Stomach (tissue), 9 donors: ENCODE data around the gene PTGDR. TPM values are rescaled to one million over a fixed set of nuclear protein-coding genes. Genes with fewer than 3 reads are reported as not detected.

Source experiments
- DNase-seq, 2 donors: peaks; one replicate each; pipeline versions ENCODE4 v3.0.0 to v3.0.0-alpha.2; 2013 to 2019
- H3K27ac ChIP-seq, 5 donors: fragments of 200-600 bp in 4 of 5; sonication (generic) in 4 of 5; one replicate each; pipeline ENCODE4 v1.5.1; 2013 to 2019; ENCODE audit warnings: mild to moderate bottlenecking in 1 of 5, moderate library complexity in 1 of 5
- H3K27me3 ChIP-seq, 3 donors: fragments of 200-600 bp; sonication (generic); one replicate each; pipeline ENCODE4 v1.5.1; 2017 to 2019; ENCODE audit warnings: mixed run types in 1 of 3
- H3K36me3 ChIP-seq, 4 donors: fragments of 200-600 bp; sonication (generic); 1 replicate in 3 of 4; 2 replicates in 1 of 4; pipeline ENCODE4 v1.5.1; 2016 to 2019
- H3K4me1 ChIP-seq, 4 donors: fragments of 200-600 bp; sonication (generic); one replicate each; pipeline ENCODE4 v1.5.1; 2016 to 2019
- H3K4me3 ChIP-seq, 4 donors: fragments of 200-600 bp; sonication (generic) in 3 of 4; one replicate each; pipeline ENCODE4 v1.5.1; 2016 to 2019; ENCODE audit warnings: mild to moderate bottlenecking in 1 of 4
- H3K9me3 ChIP-seq, 4 donors: fragments of 200-600 bp; sonication (generic); one replicate each; pipeline ENCODE4 v1.5.1; 2016 to 2019
- CTCF ChIP-seq, 7 experiments: fragments of 450-650 bp in 4 of 7; fragments of 200-600 bp in 3 of 7; sonication (generic) in 3 of 7; IDR thresholded peaks; one replicate each; pipeline ENCODE4 v1.5.1; 2016 to 2019; ENCODE audit warnings: antibody characterized with exemption in 7 of 7, control low read depth in 2 of 7, mild to moderate bottlenecking in 1 of 7
- EP300 ChIP-seq: sonication (generic); formaldehyde crosslinking; IDR thresholded peaks from one replicate; pipeline ENCODE4 v1.6.1; 2017; ENCODE audit warnings: antibody characterized with exemption
- POLR2A ChIP-seq, 4 donors: fragments of 450-650 bp; IDR thresholded peaks; one replicate each; pipeline ENCODE4 v1.6.1; 2016; ENCODE audit warnings: antibody characterized with exemption in 4 of 4, control low read depth in 2 of 4, mild to moderate bottlenecking in 1 of 4, moderate library complexity in 1 of 4
- POLR2AphosphoS5 ChIP-seq, 3 donors: sonication (generic); formaldehyde crosslinking; IDR thresholded peaks; one replicate each; pipeline ENCODE4 v1.6.1; 2016; ENCODE audit warnings: antibody characterized with exemption in 3 of 3
- WGBS, 5 donors: extraction: QIAGEN DNeasy Blood & Tissue Kit in 3 of 5; methylation state at CpG; one replicate each; pipeline versions ENCODE4 v1.1.5 to v1.1.7; 2013 to 2018; 5-methylcytosine and 5-hydroxymethylcytosine counted together
- intact Hi-C: fragments of 100-400 bp; cut with DNase I; formaldehyde crosslinking; loops from one replicate; pipeline ENCODE4 v1.15.1; 2023; ENCODE audit warnings: low total_unique reads
- polyA plus RNA-seq, 3 donors: library from polyadenylated mRNA; stranded (reverse); fragments of 200-250 nt; gene quantifications; one replicate each; pipeline ENCODE4 v1.2.3, GENCODE V29; 2013
- total RNA-seq, 5 donors: library from RNA; depleted of rRNA; stranded (reverse); fragments of >200 nt; gene quantifications; one replicate each; pipeline versions ENCODE4 v1.1.0 to v1.2.3, GENCODE V29; 2014 to 2016
- donor health status: healthy with polysubstance abuse.
- donor health status: Bipolar disorder and iron deficiency.
- donor health status: healthy.

PTGDR gene
- total and polyA plus RNA-seq, 8 donors: 0.37 to 33.0 TPM; not detected in 6

- H3K36me3 ChIP-seq: no peaks in the 10 kb centered on the region
- intact Hi-C loops: no loop called here
- 5 to 15% (median 7%) methylated on average over 11 of the region's 11 CpGs for WGBS, 5 donors
- H3K27ac ChIP-seq: peak overlapping the region; percentile 78 to 94 (median 88)
- no peaks in the 10 kb centered on the region for H3K9me3 ChIP-seq
- peak overlapping the region; percentile 64 to 86 (median 70) for H3K4me3 ChIP-seq
- peaks cover 20 to 91% (median 54%) of the 10 kb centered on the region in 4 donors for H3K4me1 ChIP-seq
- peaks cover 0 to 23% (median 7%) of the 10 kb centered on the region in 3 donors for H3K27me3 ChIP-seq
- DNase-seq: peak; percentile 34 to 63
- TF ChIP-seq POLR2A (IDR thresholded peaks at IDR 0.05) (no peak), POLR2AphosphoS5 (IDR thresholded peaks at IDR 0.05) (no peak), CTCF (IDR thresholded peaks at IDR 0.05) (no peak), EP300 (no peak)
Measured at GRCh38 chr14:52315355-52315718, 47.8 kb downstream of the PTGDR start.

GRCh38 chr14:52318062-52318461, 50.6 kb downstream of the PTGDR start:
- Histone ChIP-seq H3K4me1 (peaks cover 7 to 65% (median 31%) of the 10 kb centered on the region in 4 donors), H3K9me3 (peaks cover 0 to 17% (median 7%) of the 10 kb centered on the region in 4 donors), H3K36me3 (no peaks in the 10 kb centered on the region), H3K27ac (peak overlapping the region in 4 of 5 donors; percentile 80 to 94 (median 88)), H3K27me3 (peaks cover 0 to 23% (median 7%) of the 10 kb centered on the region in 3 donors), H3K4me3 (peak overlapping the region in 2 of 4 donors; percentile 72 to 86)
- no peak for TF ChIP-seq CTCF (IDR thresholded peaks at IDR 0.05)
- no peak for TF ChIP-seq EP300
- TF ChIP-seq POLR2AphosphoS5 (IDR thresholded peaks at IDR 0.05): no peak
- TF ChIP-seq POLR2A (IDR thresholded peaks at IDR 0.05): no peak
- 15 to 46% (median 33%) methylated on average over 2 of the region's 2 CpGs for WGBS, 5 donors
- no peak for DNase-seq
- intact Hi-C loops: no loop called here

- Histone ChIP-seq H3K27me3 (peaks cover 0 to 19% (median 7%) of the 10 kb centered on the region in 3 donors), H3K4me3 (peak overlapping the region in 2 of 4 donors; percentile 72 to 86), H3K9me3 (peaks cover 0 to 23% (median 7%) of the 10 kb centered on the region in 4 donors), H3K27ac (peak overlapping the region in 4 of 5 donors; percentile 17 to 94 (median 84)), H3K36me3 (no peaks in the 10 kb centered on the region), H3K4me1 (peaks cover 0 to 57% (median 22%) of the 10 kb centered on the region in 4 donors)
- 17 to 41% (median 19%) methylated on average over 5 of the region's 5 CpGs for WGBS, 5 donors
- intact Hi-C loops: no loop called here
- no peak for TF ChIP-seq POLR2A (IDR thresholded peaks at IDR 0.05)
- no peak for DNase-seq
Measured at GRCh38 chr14:52318826-52319645, 51.5 kb downstream of the PTGDR start.

- H3K4me1 ChIP-seq: peaks cover 0 to 53% (median 13%) of the 10 kb centered on the region in 4 donors
- H3K36me3 ChIP-seq: no peaks in the 10 kb centered on the region
- DNase-seq: no peak
- H3K27ac ChIP-seq: peak overlapping the region in 2 of 5 donors; percentile 89 to 94
- H3K9me3 ChIP-seq: peaks cover 0 to 23% (median 7%) of the 10 kb centered on the region in 4 donors
- WGBS, 5 donors: 51 to 62% (median 59%) methylated on average over 3 of the region's 3 CpGs
- intact Hi-C loops: no loop called here
- peaks cover 0 to 10% (median 3%) of the 10 kb centered on the region in 3 donors for H3K27me3 ChIP-seq
- H3K4me3 ChIP-seq: peak overlapping the region in 1 of 4 donors; percentile 12
- TF ChIP-seq POLR2A (IDR thresholded peaks at IDR 0.05) (no peak), EP300 (no peak), POLR2AphosphoS5 (IDR thresholded peaks at IDR 0.05) (no peak), CTCF (IDR thresholded peaks at IDR 0.05) (no peak)
Measured at GRCh38 chr14:52319919-52320318, 52.4 kb downstream of the PTGDR start.
